ENCODE data around the gene ZNF420. TPM values are rescaled to one million over a fixed set of nuclear protein-coding genes. Genes with fewer than 3 reads are reported as not detected.

Gene ZNF420
- total RNA-seq, 4 donors from 2014 or later, result 1.9 to 13.7 (median 8.6) TPM

DNA sequence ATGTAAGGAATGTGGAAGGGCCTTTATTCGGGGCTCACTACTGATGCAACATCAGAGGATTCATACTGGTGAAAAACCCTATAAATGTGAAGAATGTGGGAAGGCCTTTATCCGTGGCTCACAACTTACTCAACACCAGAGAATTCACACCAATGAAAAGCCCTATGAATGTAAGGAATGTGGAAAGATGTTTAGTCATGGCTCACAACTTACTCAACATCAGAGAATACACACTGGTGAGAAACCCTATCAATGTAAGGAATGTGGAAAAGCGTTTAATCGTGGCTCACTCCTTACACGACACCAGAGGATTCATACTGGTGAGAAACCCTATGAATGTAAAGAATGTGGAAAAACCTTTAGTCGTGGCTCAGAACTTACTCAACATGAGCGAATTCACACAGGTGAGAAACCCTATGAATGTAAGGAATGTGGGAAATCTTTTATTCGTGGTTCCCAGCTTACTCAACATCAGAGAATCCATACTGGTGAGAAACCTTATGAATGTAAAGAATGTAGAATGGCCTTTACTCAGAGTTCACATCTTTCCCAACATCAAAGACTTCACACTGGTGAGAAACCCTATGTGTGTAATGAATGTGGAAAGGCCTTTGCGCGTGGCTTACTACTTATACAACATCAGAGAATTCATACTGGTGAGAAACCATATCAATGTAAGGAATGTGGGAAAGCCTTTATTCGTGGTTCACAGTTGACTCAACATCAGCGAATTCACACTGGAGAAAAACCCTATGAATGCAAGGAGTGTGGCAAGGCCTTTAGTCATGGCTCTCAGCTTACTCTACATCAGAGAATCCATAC is 50.0 kb downstream of the ZNF420 start:
- TF ChIP-seq, protein P1, sequence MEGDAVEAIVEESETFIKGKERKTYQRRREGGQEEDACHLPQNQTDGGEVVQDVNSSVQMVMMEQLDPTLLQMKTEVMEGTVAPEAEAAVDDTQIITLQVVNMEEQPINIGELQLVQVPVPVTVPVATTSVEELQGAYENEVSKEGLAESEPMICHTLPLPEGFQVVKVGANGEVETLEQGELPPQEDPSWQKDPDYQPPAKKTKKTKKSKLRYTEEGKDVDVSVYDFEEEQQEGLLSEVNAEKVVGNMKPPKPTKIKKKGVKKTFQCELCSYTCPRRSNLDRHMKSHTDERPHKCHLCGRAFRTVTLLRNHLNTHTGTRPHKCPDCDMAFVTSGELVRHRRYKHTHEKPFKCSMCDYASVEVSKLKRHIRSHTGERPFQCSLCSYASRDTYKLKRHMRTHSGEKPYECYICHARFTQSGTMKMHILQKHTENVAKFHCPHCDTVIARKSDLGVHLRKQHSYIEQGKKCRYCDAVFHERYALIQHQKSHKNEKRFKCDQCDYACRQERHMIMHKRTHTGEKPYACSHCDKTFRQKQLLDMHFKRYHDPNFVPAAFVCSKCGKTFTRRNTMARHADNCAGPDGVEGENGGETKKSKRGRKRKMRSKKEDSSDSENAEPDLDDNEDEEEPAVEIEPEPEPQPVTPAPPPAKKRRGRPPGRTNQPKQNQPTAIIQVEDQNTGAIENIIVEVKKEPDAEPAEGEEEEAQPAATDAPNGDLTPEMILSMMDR (IDR thresholded peaks at IDR 0.05; ENCODE audit: low read depth), result no peak

DNA sequence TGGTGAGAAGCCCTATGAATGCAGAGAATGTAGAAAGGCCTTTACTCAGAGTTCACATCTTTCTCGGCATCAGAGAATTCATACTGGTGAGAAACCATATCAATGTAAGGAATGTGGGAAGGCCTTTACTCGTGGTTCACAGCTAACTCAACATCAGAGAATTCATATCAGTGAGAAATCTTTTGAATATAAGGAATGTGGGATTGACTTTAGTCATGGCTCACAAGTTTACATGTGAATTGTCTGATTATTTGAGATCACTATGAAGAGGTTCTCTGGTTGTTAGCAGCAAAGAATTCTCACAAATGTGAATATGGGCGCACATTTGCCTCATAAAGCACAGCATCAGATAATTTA is 50.6 kb downstream of the ZNF420 start:
- TF ChIP-seq, protein P1 (IDR thresholded peaks at IDR 0.05; ENCODE audit: low read depth), result no peak

DNA sequence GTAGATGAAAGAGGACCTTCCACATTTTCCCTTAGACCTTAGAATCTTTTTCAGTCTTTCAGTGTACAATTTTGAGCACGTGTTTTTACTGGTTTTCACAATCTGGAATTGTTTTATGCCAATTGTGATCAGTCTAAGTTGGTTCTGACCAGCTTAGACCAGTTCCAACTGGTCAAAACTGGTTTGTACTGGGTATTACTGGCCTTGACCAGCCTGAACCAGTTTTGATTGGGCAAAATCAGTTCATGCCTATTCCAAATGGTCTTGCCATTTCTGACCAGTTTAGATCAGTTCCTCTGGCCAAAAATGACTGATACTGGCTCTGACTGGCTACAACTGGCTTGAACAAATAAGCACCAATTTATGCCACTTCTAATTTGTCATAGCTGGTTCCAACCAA is 57.9 kb downstream of the ZNF420 start:
- TF ChIP-seq, protein P1 (IDR thresholded peaks at IDR 0.05; ENCODE audit: low read depth), result no peak

DNA sequence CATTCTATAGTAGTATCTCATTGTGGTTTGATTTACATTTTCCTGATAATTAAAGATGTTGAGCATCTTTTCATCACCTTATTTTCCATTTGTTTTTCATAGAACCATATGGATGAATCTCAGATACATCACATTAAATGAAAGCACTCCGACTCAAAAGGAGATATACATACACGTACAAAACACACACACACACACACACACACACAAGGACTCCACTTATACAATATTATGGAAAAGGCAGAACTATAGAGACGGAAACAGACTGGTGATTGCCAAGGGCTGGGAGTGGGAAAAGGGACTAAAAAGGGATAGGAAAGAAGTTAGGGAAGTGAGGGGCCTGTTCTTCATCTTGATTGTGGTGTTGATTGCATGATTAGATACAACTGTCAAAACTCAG is 70.0 kb downstream of the ZNF420 start:
- TF ChIP-seq, protein P1 (IDR thresholded peaks at IDR 0.05; ENCODE audit: low read depth), result no peak

DNA sequence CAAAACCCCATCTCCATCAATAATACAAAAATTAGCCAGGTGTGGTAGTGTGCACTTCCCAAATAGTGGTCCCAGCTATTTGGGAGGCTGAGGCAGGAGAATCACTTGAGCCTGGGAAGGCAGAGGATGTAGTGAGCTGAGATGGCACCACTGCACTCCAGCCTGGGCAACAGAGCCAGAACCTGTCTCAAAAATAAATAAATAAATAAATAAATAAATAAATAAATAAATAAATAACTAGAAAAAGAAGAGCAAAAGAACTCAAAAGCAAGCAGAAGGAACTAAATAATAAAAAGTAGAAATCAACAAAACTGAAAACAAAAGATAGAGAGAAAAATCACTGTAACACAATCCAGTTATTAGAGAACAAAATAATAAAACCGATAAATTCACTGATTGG is 81.9 kb downstream of the ZNF420 start:
- TF ChIP-seq, protein P1 (IDR thresholded peaks at IDR 0.05; ENCODE audit: low read depth), result no peak

DNA sequence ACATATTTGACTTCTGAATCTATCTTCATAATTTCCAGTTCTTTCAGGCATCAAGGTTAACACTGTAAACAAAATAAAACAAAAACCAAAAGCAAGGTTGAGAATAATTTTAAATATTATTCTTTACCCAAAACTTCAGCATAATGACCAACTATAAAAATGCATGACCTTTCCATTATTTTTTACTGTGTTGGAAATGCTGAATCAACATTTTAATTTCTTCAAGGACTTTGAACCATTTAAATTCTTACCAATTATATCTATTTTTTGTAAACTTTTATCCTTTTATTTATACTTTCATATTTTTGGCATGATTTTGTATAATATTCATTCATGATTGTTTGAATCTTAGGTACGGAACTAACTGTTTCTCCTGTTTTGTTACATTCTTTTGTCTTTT is 87.4 kb downstream of the ZNF420 start:
- TF ChIP-seq, protein P1 (IDR thresholded peaks at IDR 0.05; ENCODE audit: low read depth), result no peak

DNA sequence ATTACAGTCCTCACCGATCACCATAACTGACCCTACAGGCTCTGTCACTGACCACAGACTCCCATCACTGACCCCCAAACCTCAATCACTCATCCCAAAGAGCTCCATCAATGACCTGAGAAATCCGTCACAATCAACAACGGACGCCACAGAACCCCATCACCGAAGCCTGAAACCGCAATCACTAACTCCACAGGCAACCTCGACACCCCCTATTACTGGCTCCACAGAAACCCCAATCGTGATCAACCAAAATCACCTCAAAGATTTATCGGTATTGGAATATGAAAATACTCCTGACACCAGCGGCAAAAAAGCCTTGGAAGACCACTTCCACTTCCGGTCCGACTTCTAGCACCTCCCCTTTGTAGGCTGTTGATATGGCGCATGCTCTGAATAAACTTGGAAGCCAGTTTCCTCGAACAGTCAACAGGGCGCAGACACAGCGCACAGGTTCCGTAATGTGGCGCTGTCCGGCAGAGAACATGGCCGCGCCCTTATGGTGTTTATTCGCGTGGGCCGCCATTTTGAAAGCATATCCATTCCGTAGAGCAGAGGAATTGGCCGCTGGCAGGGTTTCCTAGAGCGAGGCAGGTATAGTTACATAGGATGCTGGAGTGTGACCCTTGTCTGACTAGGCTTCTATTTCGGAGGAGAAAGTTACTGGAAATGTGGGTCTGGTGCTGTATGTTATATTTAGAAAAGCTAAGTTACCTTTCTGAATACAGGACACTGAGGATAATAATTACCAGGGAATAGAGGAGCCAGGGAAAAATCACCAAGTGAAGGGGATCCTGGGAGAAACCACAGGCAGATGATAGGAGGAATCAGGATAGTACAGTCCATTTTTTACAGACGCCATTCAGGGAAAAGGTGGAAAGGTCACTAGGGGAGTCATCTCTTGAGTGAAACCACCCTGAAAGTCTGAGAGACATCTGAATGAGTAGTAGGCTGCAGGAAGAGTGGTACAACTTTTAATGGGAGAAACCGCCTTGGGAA is 94.4 kb downstream of the ZNF420 start, which contains the start of gene ZNF585A:
ZNF585A (minus strand) TSS at position 328 of the 999 bp plus-strand sequence. CDS start 2,785 bp downstream, outside the sequence.
- TF ChIP-seq, protein P1 (IDR thresholded peaks at IDR 0.05; ENCODE audit: low read depth), result no peak
